ENCODE data around the gene TRAPPC2L. TPM values are rescaled to one million over a fixed set of nuclear protein-coding genes. Genes with fewer than 3 reads are reported as not detected.

The TRAPPC2L gene
- total RNA-seq, 1 donor from 2014 or later = 74.0 TPM

- TF ChIP-seq CTCF (IDR thresholded peaks at IDR 0.05) = no peak
- no peak for DNase-seq (ENCODE audit: extremely low spot score, unreplicated experiment)
Observed at GRCh38 chr16:88812513-88813268, 44.2 kb upstream of the TRAPPC2L start.

GRCh38 chr16:88813269-88814143 lies 43.4 kb upstream of the TRAPPC2L start:
- TF ChIP-seq CTCF (IDR thresholded peaks at IDR 0.05) = no peak
- H3K9me3 Mint-ChIP-seq (ENCODE audit: unreplicated experiment) = no peaks in the 10 kb centered on the region
- no peaks in the 10 kb centered on the region for H3K36me3 Mint-ChIP-seq (ENCODE audit: unreplicated experiment)
- no peak overlapping the region for H3K27ac Mint-ChIP-seq (ENCODE audit: unreplicated experiment)
- no peaks in the 10 kb centered on the region for H3K27me3 Mint-ChIP-seq (ENCODE audit: unreplicated experiment)
- DNase-seq (ENCODE audit: extremely low spot score, unreplicated experiment) = no peak
- peaks cover 21% of the 10 kb centered on the region for H3K4me1 Mint-ChIP-seq (ENCODE audit: unreplicated experiment)
- H3K4me3 Mint-ChIP-seq (ENCODE audit: unreplicated experiment) = no peak overlapping the region

More at GRCh38 chr16:88812513-88813268, 44.2 kb upstream of the TRAPPC2L start:
- Mint-ChIP-seq H3K27ac (ENCODE audit: unreplicated experiment) (peak overlapping the region; percentile 72), H3K36me3 (ENCODE audit: unreplicated experiment) (no peaks in the 10 kb centered on the region), H3K4me1 (ENCODE audit: unreplicated experiment) (peaks cover 21% of the 10 kb centered on the region), H3K27me3 (ENCODE audit: unreplicated experiment) (no peaks in the 10 kb centered on the region), H3K9me3 (ENCODE audit: unreplicated experiment) (no peaks in the 10 kb centered on the region), H3K4me3 (ENCODE audit: unreplicated experiment) (peak overlapping the region; percentile 71)

- H3K27me3 Mint-ChIP-seq (ENCODE audit: unreplicated experiment) = no peaks in the 10 kb centered on the region
- DNase-seq (ENCODE audit: extremely low spot score, unreplicated experiment) = no peak
- H3K9me3 Mint-ChIP-seq (ENCODE audit: unreplicated experiment) = no peaks in the 10 kb centered on the region
- H3K27ac Mint-ChIP-seq (ENCODE audit: unreplicated experiment) = no peak overlapping the region
- no peak for TF ChIP-seq CTCF (IDR thresholded peaks at IDR 0.05)
- no peak overlapping the region for H3K4me3 Mint-ChIP-seq (ENCODE audit: unreplicated experiment)
- H3K36me3 Mint-ChIP-seq (ENCODE audit: unreplicated experiment) = no peaks in the 10 kb centered on the region
- H3K4me1 Mint-ChIP-seq (ENCODE audit: unreplicated experiment) = peaks cover 21% of the 10 kb centered on the region
Observed at GRCh38 chr16:88814144-88814502, 42.8 kb upstream of the TRAPPC2L start.

GRCh38 chr16:88815227-88815626 lies 41.7 kb upstream of the TRAPPC2L start:
- Mint-ChIP-seq H3K4me1 (ENCODE audit: unreplicated experiment) (peaks cover 15% of the 10 kb centered on the region), H3K4me3 (ENCODE audit: unreplicated experiment) (no peak overlapping the region), H3K27me3 (ENCODE audit: unreplicated experiment) (no peaks in the 10 kb centered on the region), H3K9me3 (ENCODE audit: unreplicated experiment) (no peaks in the 10 kb centered on the region), H3K36me3 (ENCODE audit: unreplicated experiment) (no peaks in the 10 kb centered on the region), H3K27ac (ENCODE audit: unreplicated experiment) (no peak overlapping the region)
- no peak for TF ChIP-seq CTCF (IDR thresholded peaks at IDR 0.05)
- no peak for DNase-seq (ENCODE audit: extremely low spot score, unreplicated experiment)

All from osteocyte (in vitro differentiated cells).